A549 (cell line): ENCODE measurements around the gene KIAA0408. TPM values are rescaled to one million over a fixed set of nuclear protein-coding genes. Genes with fewer than 3 reads are reported as not detected.

Experiments
- ATAC-seq, 2 experiments: fragments of 200-7000 bp in 1 of 2; fragments of >200 bp in 1 of 2; cut with Nextera tagmentation in 1 of 2; cut with Tn5 transposase in 1 of 2; 3 replicates each; pipeline versions ENCODE4 v1.8.0 to v1.9.1; 2018 to 2020; ENCODE audit warnings: mild to moderate bottlenecking in 1 of 2, moderate library complexity in 1 of 2
- CTCF ChIA-PET: fragments of 300-600 bp; sonication (Branson Sonifier 250); formaldehyde crosslinking; extraction: SDS; loops from one replicate; lab custom pipeline; 2021; ENCODE audit warnings: antibody characterized with exemption, inconsistent platforms; lab: Yijun Ruan, JAX
- POLR2A ChIA-PET: fragments of 350-600 bp; formaldehyde crosslinking; extraction: SDS; loops from one replicate; lab custom pipeline; 2021; ENCODE audit warnings: antibody characterized with exemption, inconsistent platforms; lab: Yijun Ruan, JAX
- DNase-seq, 2 experiments: peaks; one replicate each; pipeline versions ENCODE4 v3.0.0 to v3.0.0-alpha.2; 2011 to 2016; ENCODE audit warnings: low read depth in 1 of 2, low spot score in 1 of 2
- FAIRE-seq: peaks from 2 replicates; lab custom pipeline; 2011; peaks lifted over from hg19 to GRCh38; lab: Jason Lieb, UNC
- H3K27ac ChIP-seq, 2 experiments: fragments of >200 bp; sonication (Bioruptor Twin); formaldehyde crosslinking; 3 replicates each; pipeline ENCODE4 v1.5.1; 2016 to 2017
- H3K4me1 ChIP-seq: fragments of >200 bp; sonication (Bioruptor Twin); formaldehyde crosslinking; 3 replicates; pipeline ENCODE4 v1.6.1; 2016
- H3K4me2 ChIP-seq: fragments of >200 bp; sonication (Bioruptor Twin); formaldehyde crosslinking; 3 replicates; pipeline ENCODE4 v1.6.1; 2016
- H3K4me3 ChIP-seq: fragments of >200 bp; sonication (Bioruptor Twin); formaldehyde crosslinking; 3 replicates; pipeline ENCODE4 v1.5.1; 2016
- H3K9me3 ChIP-seq: fragments of >200 bp; sonication (Bioruptor Twin); formaldehyde crosslinking; 3 replicates; pipeline ENCODE4 v1.6.1; 2016
- CBX2 ChIP-seq: fragments of 200-600 bp; sonication (generic); IDR thresholded peaks from 2 replicates; pipeline ENCODE4 v1.6.1; 2016; ENCODE audit warnings: low read depth, mild to moderate bottlenecking, borderline replicate concordance
- CEBPB ChIP-seq, 2 experiments: fragments of >200 bp in 1 of 2; sonication (Bioruptor Twin) in 1 of 2; formaldehyde crosslinking in 1 of 2; IDR thresholded peaks; 2 replicates each; pipeline ENCODE4 v1.6.1; 2012 to 2016
- EHMT2 ChIP-seq: fragments of 200-600 bp; sonication (generic); IDR thresholded peaks from 2 replicates; pipeline ENCODE4 v1.6.1; 2016; ENCODE audit warnings: antibody characterized with exemption, low read depth, mild to moderate bottlenecking, moderate library complexity
- EP300 ChIP-seq, 2 experiments: fragments of >200 bp; sonication (Bioruptor Twin); formaldehyde crosslinking; IDR thresholded peaks; 2 replicates in 1 of 2; 3 replicates in 1 of 2; pipeline ENCODE4 v1.6.1; 2016 to 2017
- ESRRA ChIP-seq: fragments of 150-350 bp; IDR thresholded peaks from 2 replicates; pipeline ENCODE4 v1.6.1; 2014; ENCODE audit warnings: mild to moderate bottlenecking, low read length, borderline replicate concordance
- GATA3 ChIP-seq: IDR thresholded peaks from 2 replicates; pipeline ENCODE4 v1.6.1; 2012; ENCODE audit warnings: borderline replicate concordance
- HMGXB4 ChIP-seq: fragments of 250-450 bp; sonication (Bioruptor Pico); IDR thresholded peaks from 2 replicates; pipeline ENCODE4 v1.5.0; 2021; ENCODE audit warnings: mild to moderate bottlenecking, moderate library complexity, borderline replicate concordance
- PHF8 ChIP-seq: fragments of 200-600 bp; sonication (generic); IDR thresholded peaks from 2 replicates; pipeline ENCODE4 v1.6.1; 2016; ENCODE audit warnings: low read depth, mild to moderate bottlenecking, antibody characterized with exemption, moderate library complexity, borderline replicate concordance
- RAD21 ChIP-seq, 2 experiments: fragments of >200 bp in 1 of 2; sonication (Bioruptor Twin) in 1 of 2; formaldehyde crosslinking in 1 of 2; IDR thresholded peaks in 1 of 2; conservative IDR thresholded peaks in 1 of 2; 2 replicates in 1 of 2; 3 replicates in 1 of 2; pipeline ENCODE4 v1.6.1; 2012 to 2018; ENCODE audit warnings: inconsistent platforms in 1 of 2
- RCOR1 ChIP-seq: fragments of 150-350 bp; IDR thresholded peaks from 2 replicates; pipeline ENCODE4 v1.6.1; 2014; ENCODE audit warnings: antibody characterized with exemption, low read length, low read depth
- ZSCAN20 ChIP-seq: fragments of 250-450 bp; sonication (Bioruptor Pico); IDR thresholded peaks from 2 replicates; pipeline ENCODE4 v1.8.0; 2022; ENCODE audit warnings: mild to moderate bottlenecking, moderate library complexity
- WGBS: methylation state at CpG from one replicate; pipeline ENCODE4 v1.1.6; 2017; ENCODE audit errors: missing lambda C conversion rate; 5-methylcytosine and 5-hydroxymethylcytosine counted together
- polyA plus RNA-seq, 4 experiments: library from polyadenylated mRNA; depleted of rRNA in 3 of 4; stranded (reverse); fragments of >200 nt; fragmentation: RNase III in 1 of 4; extraction: RNeasy Plus Mini Kit Qiagen cat#74134 plus additional on column Dnase treatment in 1 of 4; gene quantifications; 2 replicates in 3 of 4; 3 replicates in 1 of 4; pipeline ENCODE4 v1.2.3, GENCODE V29; 2011 to 2017
- TF ChIP-seq, protein P1 (sequence below): fragments of >200 bp; sonication (Bioruptor Twin); formaldehyde crosslinking; IDR thresholded peaks from 2 replicates; pipeline ENCODE4 v1.6.1; 2016
- TF ChIP-seq, protein P2 (sequence below): fragments of 200-600 bp; sonication (generic); IDR thresholded peaks from 2 replicates; pipeline ENCODE4 v1.6.1; 2016; ENCODE audit warnings: antibody characterized with exemption, mild to moderate bottlenecking, moderate library complexity
- TF ChIP-seq, protein P3 (sequence below): fragments of 450-650 bp; IDR thresholded peaks from 2 replicates; pipeline ENCODE4 v1.6.1; 2014; ENCODE audit warnings: antibody characterized with exemption
- TF ChIP-seq, protein P4 (sequence below): fragments of 150-350 bp; IDR thresholded peaks from 2 replicates; pipeline ENCODE4 v1.6.1; 2014; ENCODE audit warnings: low read depth, mild to moderate bottlenecking, low read length

Gene KIAA0408
- polyA plus RNA-seq, 2 of the 4 experiments (the other 2 are of a cell fraction): 2.7 to 11.8 TPM

DNA sequence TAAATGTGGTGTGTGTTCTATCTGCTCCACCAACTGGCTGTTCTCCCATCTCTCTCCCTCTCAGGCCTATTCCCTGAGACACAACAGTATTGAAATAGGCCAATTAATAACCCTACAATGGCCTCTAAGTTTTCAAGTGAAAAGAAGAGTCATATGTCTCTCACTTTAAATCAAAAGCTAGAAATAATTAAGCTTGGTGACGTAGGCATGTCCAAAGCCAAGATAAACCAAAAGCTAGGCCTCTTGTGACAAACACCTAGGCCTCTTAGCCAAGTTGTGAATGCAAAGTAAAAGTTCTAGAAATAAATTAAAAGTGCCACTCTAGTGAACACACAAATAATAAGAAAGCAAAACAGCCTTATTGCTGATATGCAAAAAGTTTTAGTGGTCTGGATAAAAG, 30.1 kb upstream of the KIAA0408 start:
- FAIRE-seq (no peak), DNase-seq (no peak)
- CTCF ChIA-PET: interaction anchor here (1.5 to 3.2 kb wide), 3 partner anchors 27 to 186 kb away, joined by 3 to 12 read pairs (median 3); no protein-coding TSS in a partner anchor

GRCh38 chr6:127486934-127487333, 27.7 kb upstream of the KIAA0408 start:
- ChIA-PET CTCF (interaction anchor here (1.5 kb wide), 1 partner anchor 21 kb away, joined by 5 read pairs; no protein-coding TSS in a partner anchor), POLR2A (no interaction called here)
- no peak for DNase-seq
- 89% methylated on average over 3 of the region's 3 CpGs for WGBS
- Histone ChIP-seq H3K4me2 (no peak overlapping the region), H3K4me1 (peaks cover 35% of the 10 kb centered on the region), H3K9me3 (no peaks in the 10 kb centered on the region), H3K27ac (no peak overlapping the region), H3K4me3 (no peak overlapping the region)
- TF ChIP-seq PHF8 (no peak), CEBPB (IDR thresholded peaks at IDR 0.05) (no peak), EHMT2 (no peak), ZSCAN20 (no peak), EP300 (IDR thresholded peaks at IDR 0.05) (no peak), RAD21 (conservative IDR thresholded peaks at IDR 0.05 in 1 of 2, IDR thresholded peaks at IDR 0.05 in 1 of 2) (no peak), GATA3 (no peak), ESRRA (no peak)
- TF ChIP-seq, protein P1, sequence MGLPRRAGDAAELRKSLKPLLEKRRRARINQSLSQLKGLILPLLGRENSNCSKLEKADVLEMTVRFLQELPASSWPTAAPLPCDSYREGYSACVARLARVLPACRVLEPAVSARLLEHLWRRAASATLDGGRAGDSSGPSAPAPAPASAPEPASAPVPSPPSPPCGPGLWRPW: no peak
- TF ChIP-seq, protein P2, sequence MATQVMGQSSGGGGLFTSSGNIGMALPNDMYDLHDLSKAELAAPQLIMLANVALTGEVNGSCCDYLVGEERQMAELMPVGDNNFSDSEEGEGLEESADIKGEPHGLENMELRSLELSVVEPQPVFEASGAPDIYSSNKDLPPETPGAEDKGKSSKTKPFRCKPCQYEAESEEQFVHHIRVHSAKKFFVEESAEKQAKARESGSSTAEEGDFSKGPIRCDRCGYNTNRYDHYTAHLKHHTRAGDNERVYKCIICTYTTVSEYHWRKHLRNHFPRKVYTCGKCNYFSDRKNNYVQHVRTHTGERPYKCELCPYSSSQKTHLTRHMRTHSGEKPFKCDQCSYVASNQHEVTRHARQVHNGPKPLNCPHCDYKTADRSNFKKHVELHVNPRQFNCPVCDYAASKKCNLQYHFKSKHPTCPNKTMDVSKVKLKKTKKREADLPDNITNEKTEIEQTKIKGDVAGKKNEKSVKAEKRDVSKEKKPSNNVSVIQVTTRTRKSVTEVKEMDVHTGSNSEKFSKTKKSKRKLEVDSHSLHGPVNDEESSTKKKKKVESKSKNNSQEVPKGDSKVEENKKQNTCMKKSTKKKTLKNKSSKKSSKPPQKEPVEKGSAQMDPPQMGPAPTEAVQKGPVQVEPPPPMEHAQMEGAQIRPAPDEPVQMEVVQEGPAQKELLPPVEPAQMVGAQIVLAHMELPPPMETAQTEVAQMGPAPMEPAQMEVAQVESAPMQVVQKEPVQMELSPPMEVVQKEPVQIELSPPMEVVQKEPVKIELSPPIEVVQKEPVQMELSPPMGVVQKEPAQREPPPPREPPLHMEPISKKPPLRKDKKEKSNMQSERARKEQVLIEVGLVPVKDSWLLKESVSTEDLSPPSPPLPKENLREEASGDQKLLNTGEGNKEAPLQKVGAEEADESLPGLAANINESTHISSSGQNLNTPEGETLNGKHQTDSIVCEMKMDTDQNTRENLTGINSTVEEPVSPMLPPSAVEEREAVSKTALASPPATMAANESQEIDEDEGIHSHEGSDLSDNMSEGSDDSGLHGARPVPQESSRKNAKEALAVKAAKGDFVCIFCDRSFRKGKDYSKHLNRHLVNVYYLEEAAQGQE: no peak
- TF ChIP-seq, protein P3, sequence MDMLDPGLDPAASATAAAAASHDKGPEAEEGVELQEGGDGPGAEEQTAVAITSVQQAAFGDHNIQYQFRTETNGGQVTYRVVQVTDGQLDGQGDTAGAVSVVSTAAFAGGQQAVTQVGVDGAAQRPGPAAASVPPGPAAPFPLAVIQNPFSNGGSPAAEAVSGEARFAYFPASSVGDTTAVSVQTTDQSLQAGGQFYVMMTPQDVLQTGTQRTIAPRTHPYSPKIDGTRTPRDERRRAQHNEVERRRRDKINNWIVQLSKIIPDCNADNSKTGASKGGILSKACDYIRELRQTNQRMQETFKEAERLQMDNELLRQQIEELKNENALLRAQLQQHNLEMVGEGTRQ: no peak
- no peak for FAIRE-seq
- ATAC-seq: no peak

More for the DNA sequence above, 30.1 kb upstream of the KIAA0408 start:
- Histone ChIP-seq H3K27ac (no peak overlapping the region), H3K4me1 (peaks cover 12% of the 10 kb centered on the region), H3K4me3 (no peak overlapping the region), H3K9me3 (no peaks in the 10 kb centered on the region)
- WGBS: 96% methylated on average over 1 of the region's 1 CpG
- POLR2A ChIA-PET: no interaction called here
- ATAC-seq: no peak
- TF ChIP-seq EHMT2 (no peak), HMGXB4 (CRISPR knock-in tag) (no peak), CBX2 (no peak), RCOR1 (no peak)
- TF ChIP-seq, protein P4, sequence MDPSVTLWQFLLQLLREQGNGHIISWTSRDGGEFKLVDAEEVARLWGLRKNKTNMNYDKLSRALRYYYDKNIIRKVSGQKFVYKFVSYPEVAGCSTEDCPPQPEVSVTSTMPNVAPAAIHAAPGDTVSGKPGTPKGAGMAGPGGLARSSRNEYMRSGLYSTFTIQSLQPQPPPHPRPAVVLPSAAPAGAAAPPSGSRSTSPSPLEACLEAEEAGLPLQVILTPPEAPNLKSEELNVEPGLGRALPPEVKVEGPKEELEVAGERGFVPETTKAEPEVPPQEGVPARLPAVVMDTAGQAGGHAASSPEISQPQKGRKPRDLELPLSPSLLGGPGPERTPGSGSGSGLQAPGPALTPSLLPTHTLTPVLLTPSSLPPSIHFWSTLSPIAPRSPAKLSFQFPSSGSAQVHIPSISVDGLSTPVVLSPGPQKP: no peak
- TF ChIP-seq, all 56 proteins: peak for 0
- no peak overlapping the region for H3K4me2 ChIP-seq
